GM18511 (cell line): ENCODE results near the gene SOST.

Source experiments
- ATAC-seq: cut with Tn5 transposase; IDR thresholded peaks from one replicate; pipeline ENCODE4 v1.9.1; 2021; ENCODE audit warnings: mild to moderate bottlenecking, moderate library complexity; ENCODE audit not compliant: unreplicated experiment

Gene SOST

DNA sequence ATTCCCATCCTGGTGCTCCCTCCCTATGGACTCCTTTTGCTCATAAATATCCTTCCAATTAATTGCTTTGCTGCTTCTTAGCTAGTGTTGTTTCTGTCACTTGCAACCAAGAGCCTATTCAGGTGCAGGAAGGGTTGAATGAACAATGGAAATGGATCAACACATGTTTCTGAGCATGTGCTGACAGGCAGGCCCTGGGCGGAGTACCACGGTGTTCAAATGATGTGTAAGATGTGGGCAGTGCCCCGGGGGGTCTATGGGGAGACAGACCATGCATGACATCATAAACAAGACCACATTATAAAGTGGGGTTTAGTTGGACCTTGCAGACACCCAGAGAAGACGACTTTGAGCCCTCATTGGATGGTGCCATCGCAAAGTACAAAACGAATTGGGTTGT, 48.5 kb downstream of the SOST start:
- ATAC-seq, result no peak

DNA sequence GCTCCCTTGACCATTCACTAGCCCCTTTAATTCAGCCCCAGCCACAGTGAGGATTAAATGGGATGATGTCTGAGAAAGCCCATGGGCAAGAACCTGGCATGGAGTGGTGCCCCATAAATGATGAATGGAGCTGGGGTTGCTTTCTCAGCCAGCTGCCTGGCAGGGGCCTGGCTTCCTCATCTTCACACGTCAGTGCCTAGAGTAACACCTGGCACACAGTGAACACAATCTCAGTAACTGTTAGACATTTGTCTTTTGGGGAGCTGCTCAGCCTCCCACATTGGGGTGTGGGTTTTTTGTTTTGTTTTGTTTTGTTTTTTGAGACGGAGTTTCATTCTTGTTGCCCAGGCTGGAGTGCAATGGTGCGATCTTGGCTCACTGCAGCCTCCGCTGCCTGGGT, 49.4 kb downstream of the SOST start:
- ATAC-seq, result no peak

DNA sequence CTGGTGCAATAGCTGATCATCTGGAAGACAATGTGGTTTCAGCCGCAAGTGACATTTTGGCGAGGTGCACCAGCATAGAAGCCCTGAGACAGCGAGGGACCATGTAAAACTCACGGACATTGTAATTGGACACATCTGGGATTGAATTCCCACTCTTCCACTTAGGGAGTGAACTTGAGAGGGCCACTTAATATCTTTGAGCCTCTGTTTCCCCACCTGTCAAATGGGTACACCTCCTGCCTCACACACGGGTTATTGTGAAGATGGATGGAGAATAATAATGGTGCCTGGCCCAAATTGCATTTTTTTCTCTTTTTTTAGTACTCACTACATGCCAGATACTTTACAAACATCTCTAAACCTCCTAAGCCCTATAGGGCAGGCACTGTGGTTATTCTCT, 51.4 kb downstream of the SOST start:
- no peak for ATAC-seq

DNA sequence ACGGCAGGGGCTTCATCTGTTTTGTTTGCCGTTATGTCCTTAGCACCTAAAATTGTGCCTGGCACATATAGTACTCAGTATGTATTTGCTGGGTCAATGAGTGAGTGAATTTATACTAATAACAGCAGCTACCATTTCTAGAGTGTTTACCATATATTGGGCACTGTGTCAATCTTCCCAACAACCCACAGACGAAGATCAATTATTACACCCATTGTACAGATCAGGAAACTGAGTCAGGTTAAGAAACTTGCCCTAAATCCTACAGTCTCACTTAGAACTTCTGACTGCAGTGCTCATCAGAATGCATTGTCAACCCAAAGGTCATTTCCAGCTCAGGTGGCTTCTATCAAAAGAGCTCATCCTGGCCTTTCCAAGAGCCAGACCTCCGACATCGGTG, 52.4 kb downstream of the SOST start:
- no peak for ATAC-seq
